NCI-H82 treated with DMSO at 0.1 percent for 48 hours (cell line): ENCODE measurements around the gene GJA3.

ENCODE experiments used
- DNase-seq: peaks from one replicate; lab custom pipeline; 2025; ENCODE audit not compliant: unreplicated experiment; lab: John Stamatoyannopoulos, UW

GJA3 gene

DNA sequence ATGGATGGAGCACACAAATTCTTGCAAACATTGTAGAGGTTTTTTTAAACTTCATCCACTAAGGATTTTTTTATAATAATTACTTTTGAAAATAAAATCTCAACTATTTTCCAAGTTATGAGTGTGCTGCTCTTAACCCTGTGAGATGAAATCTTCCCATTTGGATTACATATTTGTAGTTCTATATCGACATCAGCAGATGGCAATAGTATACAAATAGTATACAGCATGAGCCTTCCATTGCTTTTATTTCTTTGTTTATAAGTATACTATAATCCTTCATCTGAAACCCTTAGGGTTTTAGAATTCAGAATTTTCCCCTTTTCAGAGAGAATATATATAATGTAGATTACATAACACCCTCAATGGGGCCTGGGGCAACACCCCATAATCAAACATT, 70.5 kb downstream of the GJA3 start:
- DNase-seq, result no peak
